GM18520 (cell line): ENCODE results near the gene OAS1.

Experiments
- ATAC-seq: cut with Tn5 transposase; IDR thresholded peaks from one replicate; pipeline ENCODE4 v1.9.1; 2021; ENCODE audit not compliant: unreplicated experiment

The OAS1 gene

DNA sequence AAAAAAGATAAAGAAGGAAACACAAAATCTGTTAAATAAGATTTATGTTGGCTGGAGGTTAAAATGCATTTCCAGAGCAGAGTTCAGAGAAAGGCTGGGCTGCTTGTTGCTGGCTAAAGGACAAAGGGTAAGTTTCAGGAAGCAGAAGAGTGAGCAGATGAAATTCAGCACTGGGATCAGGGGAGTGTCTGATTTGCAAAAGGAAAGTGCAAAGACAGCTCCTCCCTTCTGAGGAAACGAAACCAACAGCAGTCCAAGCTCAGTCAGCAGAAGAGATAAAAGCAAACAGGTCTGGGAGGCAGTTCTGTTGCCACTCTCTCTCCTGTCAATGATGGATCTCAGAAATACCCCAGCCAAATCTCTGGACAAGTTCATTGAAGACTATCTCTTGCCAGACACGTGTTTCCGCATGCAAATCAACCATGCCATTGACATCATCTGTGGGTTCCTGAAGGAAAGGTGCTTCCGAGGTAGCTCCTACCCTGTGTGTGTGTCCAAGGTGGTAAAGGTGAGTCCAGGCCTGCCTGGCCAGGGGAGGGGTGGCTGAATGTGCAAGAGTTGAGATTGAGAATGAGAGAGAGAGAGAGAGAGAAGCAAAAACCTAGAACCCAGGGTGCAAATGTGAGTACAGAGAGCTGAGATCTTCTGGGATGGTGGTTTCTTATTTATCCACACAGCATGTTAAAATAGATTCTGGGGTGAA lies at the start of gene OAS1:
Gene OAS1 (plus strand): TSS at position 251 of the 703 bp plus-strand sequence. CDS start 78 bp downstream, at position 329.
- ATAC-seq, result peak; percentile 48

- no peak for ATAC-seq
Observed at GRCh38 chr12:112859291-112859690, 47.5 kb upstream of the OAS1 start.

DNA sequence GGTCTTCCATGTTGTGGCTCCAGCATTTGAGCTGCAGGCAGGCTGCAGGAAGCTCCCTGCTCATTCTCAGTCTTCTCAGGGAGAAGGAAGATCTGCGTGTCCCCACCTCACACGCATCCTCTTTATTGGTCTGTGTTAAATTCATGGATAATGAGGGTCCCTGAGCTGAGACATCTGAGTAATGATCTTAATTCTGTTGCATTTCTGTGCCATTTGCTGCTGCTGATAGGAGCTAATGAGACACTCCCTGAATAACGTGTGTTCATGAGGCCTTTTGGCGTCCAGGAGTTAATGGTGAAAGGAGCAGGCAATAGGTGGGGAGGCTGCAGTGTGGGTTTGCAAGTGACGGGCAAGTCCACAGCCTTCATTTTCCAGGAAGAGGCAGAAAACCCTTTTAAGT lies 46.6 kb upstream of the OAS1 start:
- no peak for ATAC-seq

DNA sequence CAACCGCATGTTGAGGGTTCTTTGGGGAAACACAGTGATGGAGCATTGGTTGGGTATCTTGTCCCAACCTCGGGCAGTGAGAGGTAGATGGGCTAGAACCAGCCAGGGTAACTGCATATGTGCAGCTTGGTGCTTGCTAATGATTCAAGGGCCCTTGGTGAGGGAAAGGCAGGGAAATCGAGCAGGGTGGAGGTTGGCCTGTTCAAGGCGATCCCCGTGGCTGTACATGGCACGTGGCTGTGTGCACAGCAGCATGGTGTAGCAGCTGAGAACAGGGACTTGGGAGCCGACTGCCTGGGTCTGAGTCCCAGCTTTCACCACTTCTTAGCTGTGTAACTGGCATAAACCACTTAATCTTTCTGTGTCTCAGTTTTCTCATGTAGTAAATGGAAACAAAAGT lies 45.5 kb upstream of the OAS1 start:
- ATAC-seq, result no peak

- ATAC-seq, result no peak
Observed at GRCh38 chr12:112862636-112863290, 44.0 kb upstream of the OAS1 start.

- ATAC-seq, result no peak
Observed at GRCh38 chr12:112868459-112869041, 38.2 kb upstream of the OAS1 start.

GRCh38 chr12:112869091-112869490 lies 37.7 kb upstream of the OAS1 start:
- ATAC-seq, result no peak

DNA sequence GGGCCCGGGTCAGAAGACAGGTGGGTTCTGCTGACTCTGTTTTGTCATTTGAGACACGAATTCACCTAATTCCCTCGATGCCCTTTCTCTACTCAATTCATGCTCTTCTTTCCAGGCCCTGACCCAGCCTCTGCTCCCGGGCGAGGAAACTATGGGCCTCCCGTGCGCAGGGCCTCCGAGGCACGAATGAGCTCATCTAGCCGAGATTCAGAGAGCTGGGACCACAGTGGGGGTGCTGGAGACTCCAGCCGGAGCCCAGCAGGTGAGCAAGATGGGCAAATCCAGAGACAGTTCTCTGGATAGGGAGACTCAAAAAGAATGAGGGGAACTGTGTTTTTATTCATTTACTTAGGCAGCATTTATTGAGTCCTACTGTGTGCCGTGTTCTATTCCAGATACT lies 37.0 kb upstream of the OAS1 start:
- no peak for ATAC-seq

DNA sequence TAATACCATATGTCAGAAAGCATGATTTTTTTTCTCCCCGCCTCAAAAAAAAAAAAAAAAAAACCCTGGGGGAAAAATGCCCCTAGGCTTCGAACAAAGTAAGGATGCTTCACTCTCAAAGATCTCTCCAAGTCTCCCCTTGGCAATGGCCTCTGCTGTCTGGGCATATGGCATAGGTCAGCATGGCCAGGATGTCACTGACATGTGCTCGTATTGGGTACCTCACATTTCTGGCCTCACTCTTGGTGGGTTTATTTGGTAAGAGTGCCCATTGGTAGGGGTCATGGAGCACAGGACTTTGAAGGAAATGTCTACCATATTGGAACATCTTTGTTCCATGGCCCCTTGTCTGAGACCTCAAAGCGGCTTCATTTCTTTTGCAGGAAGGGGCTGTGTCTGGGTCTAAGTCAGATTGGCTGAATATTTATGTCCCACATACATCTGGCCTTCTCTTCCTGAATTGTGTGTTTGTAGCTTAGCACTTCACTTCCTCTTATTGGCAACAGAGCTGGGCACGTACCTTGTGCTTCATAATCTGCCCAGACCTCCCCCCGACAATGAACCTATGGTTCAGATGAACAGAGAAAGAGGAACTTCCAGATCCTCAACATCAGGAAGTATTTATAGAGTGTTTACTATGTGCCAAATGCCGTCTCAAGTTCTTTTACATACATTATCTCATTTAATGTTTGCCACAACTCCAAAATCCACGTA lies 36.3 kb upstream of the OAS1 start:
- ATAC-seq, result no peak

DNA sequence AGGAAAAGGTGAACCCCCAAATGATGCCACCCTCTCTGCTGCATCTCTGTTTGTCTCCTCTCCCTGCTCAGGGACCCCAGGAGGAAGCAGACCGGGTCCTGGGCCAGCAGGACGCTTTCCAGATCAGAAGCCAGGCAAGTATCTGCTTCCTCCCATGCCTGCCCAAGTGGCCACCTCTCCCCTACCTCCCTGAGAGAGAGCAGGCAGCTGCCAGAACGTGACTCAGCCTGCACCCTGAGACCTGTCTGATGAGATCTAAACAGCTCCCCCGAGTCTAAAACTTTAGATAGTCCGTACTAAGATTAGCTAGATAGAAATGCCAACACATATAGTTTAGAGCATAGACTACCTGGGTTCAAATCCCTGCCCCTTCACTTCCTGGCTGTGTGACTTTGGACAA lies 31.2 kb upstream of the OAS1 start:
- no peak for ATAC-seq

DNA sequence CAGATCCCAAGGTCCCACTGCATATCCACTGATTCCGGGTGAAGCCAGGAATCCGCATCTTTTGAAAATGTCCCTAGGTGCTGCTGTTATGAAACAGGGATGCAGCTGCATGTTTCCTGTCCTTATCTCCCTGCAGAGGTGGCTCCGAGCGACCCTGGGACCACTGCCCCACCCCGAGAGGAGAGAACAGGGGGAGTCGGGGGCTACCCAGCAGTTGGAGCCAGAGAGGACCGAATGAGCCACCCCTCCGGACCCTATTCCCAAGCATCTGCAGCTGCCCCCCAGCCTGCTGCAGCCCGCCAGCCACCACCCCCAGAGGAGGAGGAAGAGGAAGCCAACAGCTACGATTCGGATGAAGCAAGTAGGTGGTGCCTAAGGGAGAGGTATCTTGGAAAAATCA lies 30.3 kb upstream of the OAS1 start:
- no peak for ATAC-seq

- no peak for ATAC-seq
Observed at GRCh38 chr12:112877006-112877405, 29.8 kb upstream of the OAS1 start.

DNA sequence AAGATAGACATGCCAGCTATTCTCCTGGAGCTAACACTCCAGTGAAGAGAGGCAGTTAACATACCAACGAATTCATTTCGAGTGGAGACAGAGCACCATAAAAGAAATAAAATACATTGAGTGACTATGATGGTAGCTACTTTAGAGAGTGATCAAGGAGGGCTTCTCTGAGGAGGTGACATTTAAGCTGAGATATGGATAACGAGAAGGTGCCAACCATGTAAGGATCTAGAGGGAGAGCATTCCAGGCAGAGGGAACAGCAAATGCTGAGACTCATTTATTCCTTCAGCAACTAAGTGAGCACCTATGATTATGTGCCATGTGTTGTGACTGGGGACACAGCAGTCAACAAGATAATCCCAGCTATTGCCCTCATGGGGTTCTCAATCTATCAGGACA lies 28.3 kb upstream of the OAS1 start:
- no peak for ATAC-seq

DNA sequence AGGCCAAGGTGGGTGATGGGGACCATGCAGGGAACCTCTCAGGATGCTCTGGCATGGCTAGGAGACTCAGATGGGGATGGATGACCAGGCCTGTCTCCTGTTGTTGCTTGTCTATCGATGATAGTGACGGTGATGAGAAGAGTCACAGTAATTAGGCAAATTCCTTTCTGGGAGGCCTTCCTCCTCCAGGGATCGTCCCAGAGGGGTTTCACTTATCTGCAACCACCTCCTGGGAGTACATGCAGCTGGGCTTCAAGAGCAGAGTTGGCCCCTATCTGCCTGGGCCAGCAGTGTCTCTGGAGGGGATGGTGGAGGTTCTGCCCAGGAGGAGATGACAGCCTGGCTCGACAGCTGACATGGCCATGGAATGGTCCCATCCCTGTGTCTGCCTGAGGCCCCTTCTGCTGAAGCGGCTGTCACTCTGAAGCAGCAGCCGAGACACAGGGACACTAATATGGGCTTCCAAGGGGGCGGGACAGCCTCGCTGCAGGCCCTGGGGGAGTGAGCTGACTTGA lies 27.5 kb upstream of the OAS1 start:
- no peak for ATAC-seq

DNA sequence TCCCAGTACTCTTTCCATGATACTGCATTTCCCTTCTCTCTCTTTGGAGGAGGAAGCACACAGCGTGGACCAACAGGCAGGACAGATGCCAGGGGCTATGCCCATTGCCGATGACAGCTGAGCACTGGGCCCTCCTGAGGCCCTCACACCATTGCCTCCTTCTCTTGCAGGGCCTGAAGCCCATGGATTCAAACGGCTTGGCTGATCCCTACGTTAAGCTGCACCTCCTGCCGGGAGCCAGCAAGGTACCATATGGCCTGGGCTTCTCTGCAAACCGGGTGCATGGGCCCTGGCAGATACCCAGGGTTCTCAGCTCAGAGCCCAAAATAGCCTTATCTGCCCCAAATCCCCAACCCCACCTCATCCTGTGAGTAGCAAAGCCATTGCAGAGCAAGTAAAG lies 25.2 kb upstream of the OAS1 start:
- ATAC-seq, result no peak

- no peak for ATAC-seq
Observed at GRCh38 chr12:112885236-112885635, 21.5 kb upstream of the OAS1 start.

GRCh38 chr12:112887550-112887949 lies 19.2 kb upstream of the OAS1 start:
- no peak for ATAC-seq

GRCh38 chr12:112891093-112892024 lies 15.4 kb upstream of the OAS1 start:
- ATAC-seq, result no peak

- ATAC-seq, result no peak
Observed at GRCh38 chr12:112892856-112893255, 13.9 kb upstream of the OAS1 start.

DNA sequence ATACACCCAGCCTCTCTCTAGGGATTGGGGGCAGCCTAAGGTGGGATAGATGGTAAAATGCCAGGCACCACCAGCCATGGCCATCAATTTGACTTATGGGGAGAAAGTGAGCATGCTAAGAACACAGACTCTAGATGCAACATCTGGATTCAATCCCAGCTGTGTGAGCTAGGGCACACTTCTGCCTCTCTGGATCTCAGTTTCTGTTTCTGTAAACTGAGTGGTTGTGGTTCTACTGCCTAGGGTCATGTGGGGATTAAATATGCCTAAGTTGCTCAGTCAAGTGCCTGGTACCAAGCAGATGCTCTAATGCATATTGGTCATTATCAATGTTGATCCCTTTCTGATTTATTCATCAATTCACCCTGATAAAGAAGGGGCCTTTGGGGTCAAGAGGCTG lies 12.6 kb upstream of the OAS1 start:
- ATAC-seq, result no peak

DNA sequence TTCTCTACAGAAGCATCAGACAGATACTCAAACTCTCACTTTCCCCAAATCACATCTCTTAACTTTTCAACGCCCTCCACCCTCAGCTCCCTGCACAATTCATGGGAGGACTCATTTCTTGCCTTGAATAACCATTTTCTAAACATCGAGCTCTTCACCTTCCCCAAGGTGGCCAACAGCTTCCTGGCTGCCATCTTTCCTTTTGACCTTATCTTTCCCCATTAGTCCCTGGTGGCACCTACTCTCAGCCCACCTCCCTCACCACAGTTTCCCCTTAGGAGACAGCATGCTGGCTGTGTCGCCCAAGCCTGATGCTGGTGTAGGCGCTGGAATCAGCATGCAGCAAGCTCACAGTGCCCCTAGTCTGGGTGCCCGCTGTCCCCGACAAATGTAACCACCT lies 8.4 kb upstream of the OAS1 start:
- no peak for ATAC-seq
